Breast epithelium (tissue), 4 donors: ENCODE measurements around the gene TIGD1. TPM values are rescaled to one million over a fixed set of nuclear protein-coding genes. Genes with fewer than 3 reads are reported as not detected.

ENCODE experiments used
- DNase-seq, 2 donors: peaks; one replicate each; pipeline ENCODE4 v3.0.0-alpha.2; 2019; ENCODE audit warnings: low spot score in 2 of 2
- H3K27ac ChIP-seq, 2 donors: fragments of 200-600 bp; sonication (generic) in 1 of 2; one replicate each; pipeline ENCODE4 v1.5.1; 2016 to 2019; ENCODE audit warnings: mild to moderate bottlenecking in 1 of 2
- H3K27me3 ChIP-seq, 2 donors: fragments of 200-600 bp; sonication (generic) in 1 of 2; one replicate each; pipeline versions ENCODE4 v1.5.1 to v1.6.0; 2017 to 2019; ENCODE audit warnings: control low read depth in 1 of 2, mild to moderate bottlenecking in 1 of 2
- H3K36me3 ChIP-seq: fragments of 200-600 bp; one replicate; pipeline ENCODE4 v1.5.1; 2019
- H3K4me1 ChIP-seq, 2 donors: fragments of 200-600 bp; sonication (generic); one replicate each; pipeline ENCODE4 v1.5.1; 2016 to 2019; ENCODE audit warnings: control low read depth in 1 of 2
- H3K4me3 ChIP-seq, 3 donors: fragments of 200-600 bp; sonication (generic); 1 replicate in 2 of 3; 2 replicates in 1 of 3; pipeline ENCODE4 v1.5.1; 2016 to 2019; ENCODE audit warnings: mild to moderate bottlenecking in 3 of 3, moderate library complexity in 2 of 3
- H3K9me3 ChIP-seq, 2 donors: fragments of 200-600 bp; sonication (generic) in 1 of 2; one replicate each; pipeline ENCODE4 v1.5.1; 2016 to 2019; ENCODE audit warnings: control low read depth in 1 of 2
- CTCF ChIP-seq, 3 donors: fragments of 450-650 bp; IDR thresholded peaks; one replicate each; pipeline ENCODE4 v1.5.1; 2016 to 2017; ENCODE audit warnings: antibody characterized with exemption in 3 of 3, mild to moderate bottlenecking in 3 of 3, moderate library complexity in 3 of 3
- POLR2A ChIP-seq: fragments of 450-650 bp; IDR thresholded peaks from one replicate; pipeline ENCODE4 v1.6.1; 2016; ENCODE audit warnings: antibody characterized with exemption, mild to moderate bottlenecking, moderate library complexity
- POLR2AphosphoS5 ChIP-seq, 3 donors: sonication (generic); formaldehyde crosslinking; IDR thresholded peaks; one replicate each; pipeline ENCODE4 v1.6.1; 2017; ENCODE audit warnings: antibody characterized with exemption in 3 of 3
- intact Hi-C: fragments of 100-400 bp; cut with DNase I; formaldehyde crosslinking; loops from one replicate; pipeline ENCODE4 v1.15.1; 2023; ENCODE audit warnings: low total_unique reads
- total RNA-seq, 3 donors: library from RNA; depleted of rRNA; stranded (reverse); fragments of >200 nt; gene quantifications; one replicate each; pipeline ENCODE4 v1.1.0, GENCODE V29; 2016

The TIGD1 gene
- total RNA-seq, 3 donors from 2014 or later: 2.9 to 5.6 (median 5.0) TPM

DNA sequence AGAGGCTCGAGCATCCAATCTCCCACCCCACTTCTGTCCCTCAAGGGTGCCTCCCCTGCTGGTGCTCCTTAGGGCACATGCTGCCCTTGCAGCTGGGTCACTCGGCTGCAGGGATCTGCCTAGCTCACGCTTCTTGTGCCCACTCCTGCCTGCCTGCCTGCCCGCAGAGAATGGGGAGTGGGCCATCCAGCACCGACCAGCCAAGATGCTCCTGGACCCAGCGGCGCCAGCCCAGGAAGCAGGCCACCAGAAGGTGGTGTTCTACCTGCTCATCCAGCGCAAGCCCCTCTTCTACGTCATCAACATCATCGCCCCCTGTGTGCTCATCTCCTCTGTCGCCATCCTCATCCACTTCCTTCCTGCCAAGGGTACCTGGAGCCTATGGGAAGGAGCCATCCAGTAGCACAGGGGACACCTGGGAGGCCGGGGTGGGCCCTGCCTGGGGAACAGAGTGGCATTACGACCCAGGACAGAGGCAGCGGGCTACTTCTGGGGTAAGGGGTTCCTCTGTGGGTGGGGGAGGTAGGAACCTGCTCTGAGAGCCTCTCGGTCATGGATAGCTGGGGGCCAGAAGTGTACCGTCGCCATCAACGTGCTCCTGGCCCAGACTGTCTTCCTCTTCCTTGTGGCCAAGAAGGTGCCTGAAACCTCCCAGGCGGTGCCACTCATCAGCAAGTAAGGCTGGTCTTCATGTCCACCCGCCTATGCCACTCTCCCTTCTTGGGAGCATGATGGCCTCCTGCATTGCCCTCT is 7.5 kb downstream of the TIGD1 start:
- intact Hi-C loops: no loop called here
- H3K27me3 ChIP-seq: peaks cover 0 to 9% of the 10 kb centered on the region in 2 donors
- H3K36me3 ChIP-seq: no peaks in the 10 kb centered on the region
- DNase-seq: peak in 1 of 2 donors; percentile 47
- no peak overlapping the region for H3K4me3 ChIP-seq
- TF ChIP-seq CTCF (IDR thresholded peaks at IDR 0.05) (no peak), POLR2AphosphoS5 (IDR thresholded peaks at IDR 0.05) (no peak), POLR2A (no peak)
- no peaks in the 10 kb centered on the region for H3K9me3 ChIP-seq
- H3K27ac ChIP-seq: no peak overlapping the region
- H3K4me1 ChIP-seq: no peaks in the 10 kb centered on the region

DNA sequence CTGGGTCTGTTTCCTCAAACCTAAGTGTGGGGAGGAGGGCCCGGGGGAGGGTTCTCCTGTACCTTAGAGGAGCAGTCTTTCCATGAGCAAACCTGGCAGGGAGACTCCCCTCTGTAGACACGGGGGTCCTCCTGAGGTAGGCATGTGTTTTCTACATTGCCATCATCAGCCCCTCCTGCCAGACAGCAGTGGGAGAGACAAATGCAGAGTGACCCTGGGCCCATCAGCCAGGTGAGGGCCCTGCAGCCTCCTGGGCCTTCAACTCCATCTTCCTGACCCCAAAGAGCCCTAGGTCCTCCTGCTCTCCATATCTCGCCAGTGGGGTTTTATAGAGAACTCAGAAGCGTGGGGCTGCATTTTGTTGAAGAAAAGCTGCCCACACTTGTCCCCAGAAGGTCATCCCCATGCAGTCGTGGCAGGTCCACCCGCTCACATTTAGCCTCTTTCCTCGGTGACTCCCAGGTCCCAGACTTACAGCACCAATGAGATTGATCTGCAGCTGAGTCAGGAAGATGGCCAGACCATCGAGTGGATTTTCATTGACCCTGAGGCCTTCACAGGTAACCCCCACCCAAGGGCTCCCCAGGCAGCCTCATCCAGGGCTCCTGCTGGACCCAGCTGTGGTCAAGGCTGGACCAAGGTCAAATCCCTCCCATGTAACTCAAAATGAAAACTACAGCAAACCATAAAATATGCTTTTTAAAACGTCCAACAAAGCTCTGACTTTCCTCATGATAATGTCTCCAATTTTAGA is 8.2 kb downstream of the TIGD1 start:
- intact Hi-C loops: no loop called here
- Histone ChIP-seq H3K4me3 (no peak overlapping the region), H3K4me1 (no peaks in the 10 kb centered on the region), H3K9me3 (no peaks in the 10 kb centered on the region), H3K27me3 (peaks cover 0 to 9% of the 10 kb centered on the region in 2 donors), H3K36me3 (no peaks in the 10 kb centered on the region), H3K27ac (no peak overlapping the region)
- no peak for TF ChIP-seq POLR2A
- TF ChIP-seq POLR2AphosphoS5 (IDR thresholded peaks at IDR 0.05): no peak
- TF ChIP-seq CTCF (IDR thresholded peaks at IDR 0.05): no peak
- peak in 1 of 2 donors; percentile 14 for DNase-seq

DNA sequence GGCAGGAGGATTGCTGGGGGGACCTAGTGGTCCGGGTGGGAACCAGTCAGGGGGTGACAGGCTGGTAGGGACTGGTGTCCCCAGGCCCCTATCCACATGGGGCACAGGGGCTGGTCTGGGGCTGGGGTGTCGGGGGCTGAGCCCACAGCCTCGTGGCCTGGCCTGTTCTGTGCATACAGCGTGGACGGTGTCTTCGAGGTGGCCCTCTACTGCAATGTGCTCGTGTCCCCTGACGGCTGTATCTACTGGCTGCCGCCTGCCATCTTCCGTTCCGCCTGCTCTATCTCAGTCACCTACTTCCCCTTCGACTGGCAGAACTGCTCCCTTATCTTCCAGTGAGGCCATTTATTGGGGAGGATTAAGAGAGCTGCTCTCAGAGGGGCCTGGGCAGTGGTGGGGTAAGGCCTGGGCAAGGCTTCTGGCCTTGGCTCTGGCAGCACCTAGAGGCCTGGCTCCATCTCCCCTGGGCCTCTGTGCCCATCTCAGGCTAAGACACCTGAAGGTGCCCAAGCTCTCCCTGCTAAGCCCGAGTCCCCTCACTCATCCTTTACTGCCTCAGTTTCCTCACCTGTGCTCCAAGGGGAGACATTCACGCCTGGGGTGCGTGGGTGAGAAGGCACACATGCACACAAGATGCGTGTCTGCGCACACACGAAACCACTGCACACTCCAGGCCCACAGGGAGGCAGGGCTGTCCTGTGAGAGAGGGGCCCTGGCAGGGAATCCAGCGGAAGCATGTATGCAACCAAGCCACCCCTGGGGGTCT is 9.0 kb downstream of the TIGD1 start:
- Histone ChIP-seq H3K4me3 (no peak overlapping the region), H3K4me1 (no peaks in the 10 kb centered on the region), H3K27ac (no peak overlapping the region), H3K36me3 (no peaks in the 10 kb centered on the region), H3K9me3 (peaks cover 0 to under 1% of the 10 kb centered on the region in 2 donors), H3K27me3 (peaks cover 0 to 9% of the 10 kb centered on the region in 2 donors)
- DNase-seq: peak in 1 of 2 donors; percentile 24
- TF ChIP-seq POLR2AphosphoS5 (IDR thresholded peaks at IDR 0.05): no peak
- intact Hi-C loops: no loop called here

GRCh38 chr2:232540441-232541041 is 9.8 kb downstream of the TIGD1 start:
- H3K36me3 ChIP-seq: no peaks in the 10 kb centered on the region
- H3K27me3 ChIP-seq: peaks cover 0 to 17% of the 10 kb centered on the region in 2 donors
- TF ChIP-seq POLR2A: no peak
- no peak for TF ChIP-seq POLR2AphosphoS5 (IDR thresholded peaks at IDR 0.05)
- TF ChIP-seq CTCF (IDR thresholded peaks at IDR 0.05): no peak
- intact Hi-C loops: no loop called here
- no peak overlapping the region for H3K27ac ChIP-seq
- peak in 1 of 2 donors; percentile 46 for DNase-seq
- H3K4me1 ChIP-seq: no peaks in the 10 kb centered on the region
- H3K4me3 ChIP-seq: no peak overlapping the region
- H3K9me3 ChIP-seq: peaks cover 0 to 6% of the 10 kb centered on the region in 2 donors
